Endodermal cell (in vitro differentiated cells): Measurements from ENCODE around the gene DNMT3A. TPM values are rescaled to one million over a fixed set of nuclear protein-coding genes. Genes with fewer than 3 reads are reported as not detected.

Source experiments
- DNase-seq: peaks from one replicate; pipeline ENCODE4 v3.0.0-alpha.2; 2017
- H3K27ac ChIP-seq: 2 replicates; pipeline ENCODE4 v1.5.1; 2013; ENCODE audit warnings: mild to moderate bottlenecking, low read depth, low read length, moderate library complexity
- H3K27me3 ChIP-seq: 2 replicates; pipeline ENCODE4 v1.6.1; 2013; ENCODE audit warnings: mild to moderate bottlenecking, low read length, moderate library complexity; ENCODE audit not compliant: insufficient read depth, control insufficient read depth, poor library complexity, severe bottlenecking
- H3K36me3 ChIP-seq: 2 replicates; pipeline ENCODE4 v1.7.0; 2013; ENCODE audit warnings: mild to moderate bottlenecking, low read length, moderate library complexity; ENCODE audit not compliant: control insufficient read depth, insufficient read depth
- H3K4me1 ChIP-seq: one replicate; pipeline ENCODE4 v1.7.0; 2013; ENCODE audit warnings: low read length; ENCODE audit not compliant: control insufficient read depth, insufficient read depth
- H3K4me3 ChIP-seq: 2 replicates; pipeline ENCODE4 v1.5.1; 2013; ENCODE audit warnings: mild to moderate bottlenecking, low read length, moderate library complexity
- H3K9ac ChIP-seq: 2 replicates; pipeline ENCODE4 v1.6.1; 2013; ENCODE audit warnings: mild to moderate bottlenecking, low read length, moderate library complexity; ENCODE audit not compliant: poor library complexity, severe bottlenecking; ENCODE audit errors: extremely low read depth
- H3K9me3 ChIP-seq: 2 replicates; pipeline ENCODE4 v1.6.1; 2013; ENCODE audit warnings: mild to moderate bottlenecking, low read length, moderate library complexity; ENCODE audit not compliant: control insufficient read depth
- H3K27ac Mint-ChIP-seq: 2 replicates; pipeline ENCODE4 v1.8.0; 2020; ENCODE audit warnings: mixed read lengths
- H3K27me3 Mint-ChIP-seq: 2 replicates; pipeline ENCODE4 v1.8.0; 2021; ENCODE audit warnings: mild to moderate bottlenecking, mixed read lengths; ENCODE audit not compliant: insufficient read depth
- H3K36me3 Mint-ChIP-seq: 2 replicates; pipeline ENCODE4 v1.8.0; 2020; ENCODE audit warnings: low read depth, mixed read lengths
- H3K4me1 Mint-ChIP-seq: 2 replicates; pipeline ENCODE4 v1.8.0; 2020; ENCODE audit warnings: mixed read lengths
- H3K4me3 Mint-ChIP-seq: 2 replicates; pipeline ENCODE4 v1.8.0; 2020; ENCODE audit warnings: mild to moderate bottlenecking, moderate library complexity, mixed read lengths
- H3K9me3 Mint-ChIP-seq: 2 replicates; pipeline ENCODE4 v1.8.0; 2020; ENCODE audit warnings: mild to moderate bottlenecking, mixed read lengths
- CTCF ChIP-seq: fragments of 200-600 bp; sonication (generic); conservative IDR thresholded peaks from 2 replicates; pipeline ENCODE4 v1.5.0; 2021; ENCODE audit warnings: antibody characterized with exemption, mild to moderate bottlenecking
- WGBS, 2 experiments: methylation state at CpG; one replicate each; pipeline versions ENCODE4 v1.1.5 to v1.1.7; 2013; ENCODE audit warnings: missing lambda C conversion rate in 2 of 2, mixed read lengths in 1 of 2; ENCODE audit not compliant: insufficient coverage in 1 of 2, insufficient read length in 1 of 2; 5-methylcytosine and 5-hydroxymethylcytosine counted together
- total RNA-seq, 2 donors: library from RNA; stranded (reverse); fragmentation: NEBNext Ultra II Directional in 1 of 2; extraction: Animal tissue kit (Norgen Biotek cat#: 25700) in 1 of 2; gene quantifications; 2 replicates in 1 of 2; 3 replicates in 1 of 2; pipeline ENCODE4 v1.2.1, GENCODE V29; 2021

DNMT3A gene
- total RNA-seq, 2 donors from 2014 or later, result 124 to 139 TPM

- DNase-seq, result no peak
- Mint-ChIP-seq H3K27ac (no peak overlapping the region), H3K4me3 (no peak overlapping the region), H3K9me3 (peaks cover 14% of the 10 kb centered on the region), H3K4me1 (peaks cover 12% of the 10 kb centered on the region), H3K27me3 (peaks cover 9% of the 10 kb centered on the region), H3K36me3 (peaks cover 11% of the 10 kb centered on the region)
- no peak overlapping the region for H3K4me3 ChIP-seq
- H3K27ac ChIP-seq, result no peak overlapping the region
- 95 to 97% methylated on average over 5 to 9 of the region's 9 CpGs for WGBS, 2 experiments
- no peaks in the 10 kb centered on the region for H3K36me3 ChIP-seq
- H3K9ac ChIP-seq, result no peak overlapping the region
- no peak for TF ChIP-seq CTCF
- H3K9me3 ChIP-seq, result peaks cover 14% of the 10 kb centered on the region
- no peaks in the 10 kb centered on the region for H3K4me1 ChIP-seq
- H3K27me3 ChIP-seq, result no peaks in the 10 kb centered on the region
Measured at GRCh38 chr2:25322312-25322711, 19.4 kb downstream of the DNMT3A start.

- Mint-ChIP-seq H3K4me3 (no peak overlapping the region), H3K27me3 (peaks cover 9% of the 10 kb centered on the region), H3K4me1 (peaks cover 12% of the 10 kb centered on the region), H3K36me3 (no peaks in the 10 kb centered on the region), H3K27ac (no peak overlapping the region), H3K9me3 (peaks cover 2% of the 10 kb centered on the region)
- no peak for DNase-seq
- no peaks in the 10 kb centered on the region for H3K9me3 ChIP-seq
- H3K27ac ChIP-seq, result no peak overlapping the region
- 74 to 91% methylated on average over 3 of the region's 3 CpGs for WGBS, 2 experiments
- no peaks in the 10 kb centered on the region for H3K27me3 ChIP-seq
- no peak for TF ChIP-seq CTCF
- no peaks in the 10 kb centered on the region for H3K36me3 ChIP-seq
- H3K4me3 ChIP-seq, result no peak overlapping the region
- H3K9ac ChIP-seq, result no peak overlapping the region
- no peaks in the 10 kb centered on the region for H3K4me1 ChIP-seq
Measured at GRCh38 chr2:25320077-25320476, 21.6 kb downstream of the DNMT3A start.

- Histone ChIP-seq H3K27ac (no peak overlapping the region), H3K9me3 (no peaks in the 10 kb centered on the region), H3K4me3 (no peak overlapping the region), H3K27me3 (no peaks in the 10 kb centered on the region), H3K36me3 (no peaks in the 10 kb centered on the region), H3K4me1 (no peaks in the 10 kb centered on the region), H3K9ac (no peak overlapping the region)
- Mint-ChIP-seq H3K27me3 (no peaks in the 10 kb centered on the region), H3K9me3 (peaks cover under 1% of the 10 kb centered on the region), H3K4me1 (peaks cover 10% of the 10 kb centered on the region), H3K4me3 (no peak overlapping the region), H3K36me3 (no peaks in the 10 kb centered on the region), H3K27ac (no peak overlapping the region)
- TF ChIP-seq CTCF, result no peak
- no peak for DNase-seq
- 80% methylated on average over 5 to 8 of the region's 8 CpGs for WGBS, 2 experiments
Measured at GRCh38 chr2:25316101-25316500, 25.6 kb downstream of the DNMT3A start.
